ENCODE data around the gene HS3ST5.
"Not testable (repeated sequence)": the region's sequence is repeated elsewhere in the genome, so short reads cannot be mapped to it uniquely, and the experiment has no call there.

Gene HS3ST5

GRCh38 chr6:114090626-114091025 lies 252.2 kb downstream of the HS3ST5 start:
- DNase-seq (ENCODE audit: low spot score): peak; percentile 11

GRCh38 chr6:114087496-114087895 lies 255.3 kb downstream of the HS3ST5 start:
- DNase-seq (ENCODE audit: low spot score): no peak

DNA sequence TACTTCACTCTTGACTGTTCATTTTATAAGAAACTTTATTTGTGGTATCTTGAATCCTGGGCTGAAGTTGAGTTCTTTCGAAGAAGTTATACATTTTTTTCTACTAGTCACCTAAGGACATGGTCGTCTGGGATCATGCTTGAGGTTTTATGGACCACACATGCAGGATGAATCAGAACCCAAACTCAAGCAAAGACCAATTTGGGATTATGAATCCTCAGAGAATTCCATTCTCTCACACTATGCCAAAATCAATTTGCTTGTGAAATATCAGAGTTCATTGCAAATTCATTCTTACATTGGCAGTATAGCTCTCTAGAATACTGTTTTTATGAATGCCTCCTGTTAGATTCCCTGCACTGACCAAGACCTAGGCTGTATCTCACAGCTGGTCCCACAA lies 257.6 kb downstream of the HS3ST5 start:
- DNase-seq (ENCODE audit: low spot score): peak; percentile 52

- DNase-seq (ENCODE audit: low spot score): peak; percentile 6
Measured at GRCh38 chr6:114084327-114084890, 258.4 kb downstream of the HS3ST5 start.

DNA sequence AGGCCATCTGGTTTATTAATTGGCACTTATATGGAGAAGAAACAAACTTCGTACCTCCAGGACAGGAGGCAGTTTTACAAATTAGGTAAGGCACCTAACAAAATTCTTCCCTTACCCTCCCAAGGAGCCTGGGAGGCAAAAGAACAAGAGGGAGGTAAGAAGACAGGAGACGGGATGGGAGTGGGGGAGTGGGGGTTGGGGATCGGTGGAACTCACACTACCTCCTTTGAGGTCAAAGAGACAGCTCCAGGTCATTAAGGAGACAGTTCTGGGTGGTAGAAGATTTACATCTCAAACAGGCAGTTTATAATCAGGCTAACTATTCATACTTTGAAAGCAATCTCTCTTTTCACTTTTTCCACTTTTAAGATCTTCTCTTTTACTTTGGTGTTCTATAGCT lies 259.6 kb downstream of the HS3ST5 start:
- no peak for DNase-seq (ENCODE audit: low spot score)

- no peak for DNase-seq (ENCODE audit: low spot score)
Measured at GRCh38 chr6:114081730-114082129, 261.1 kb downstream of the HS3ST5 start.

DNA sequence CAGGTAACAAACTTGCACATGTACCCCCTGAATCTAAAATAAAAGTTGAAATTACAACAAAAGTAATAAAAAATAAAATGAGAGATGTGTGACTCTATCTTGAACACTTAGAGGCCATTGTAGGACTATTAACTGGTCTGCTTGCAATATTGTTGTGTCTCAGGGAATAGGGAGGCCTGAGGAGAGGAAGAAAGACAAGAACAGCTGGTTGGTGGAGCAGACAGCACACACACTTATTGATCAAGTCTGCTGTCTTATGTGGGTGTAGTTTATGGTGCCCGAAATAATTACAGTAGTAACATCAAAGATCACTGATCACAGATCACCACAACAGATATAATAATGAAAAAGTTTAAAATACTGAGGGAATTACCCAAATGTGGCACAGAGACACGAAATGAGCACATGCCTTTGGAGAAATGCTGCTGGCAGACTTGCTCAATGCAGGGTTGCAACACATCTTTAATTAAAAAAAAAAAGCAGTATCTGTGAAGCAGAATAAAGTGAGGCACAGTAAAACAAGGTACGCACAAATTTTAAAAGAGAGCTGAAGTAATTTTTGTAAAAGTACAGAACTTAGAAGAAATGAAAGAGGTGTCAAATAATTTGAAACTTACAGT lies 261.8 kb downstream of the HS3ST5 start:
- DNase-seq (ENCODE audit: low spot score): peak; percentile 14

DNA sequence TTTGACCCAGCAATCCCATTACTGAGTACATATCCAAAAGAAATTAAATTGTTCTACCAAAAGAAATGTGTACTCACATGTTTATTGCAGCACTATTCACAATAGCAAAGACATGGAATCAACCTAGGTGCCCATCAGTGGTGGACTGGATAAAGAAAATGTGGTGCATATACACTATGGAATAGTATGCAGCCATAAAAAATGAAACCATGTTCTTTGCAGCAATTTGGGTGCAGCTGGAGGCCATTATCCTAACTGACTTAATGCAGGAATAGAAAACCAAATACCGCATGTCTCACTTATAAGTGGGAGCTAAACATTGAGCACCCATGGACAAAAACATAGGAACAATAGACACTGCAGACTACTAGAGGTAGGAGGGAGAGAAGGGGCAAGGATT lies 262.4 kb downstream of the HS3ST5 start:
- DNase-seq (ENCODE audit: low spot score): not testable (repeated sequence)

DNA sequence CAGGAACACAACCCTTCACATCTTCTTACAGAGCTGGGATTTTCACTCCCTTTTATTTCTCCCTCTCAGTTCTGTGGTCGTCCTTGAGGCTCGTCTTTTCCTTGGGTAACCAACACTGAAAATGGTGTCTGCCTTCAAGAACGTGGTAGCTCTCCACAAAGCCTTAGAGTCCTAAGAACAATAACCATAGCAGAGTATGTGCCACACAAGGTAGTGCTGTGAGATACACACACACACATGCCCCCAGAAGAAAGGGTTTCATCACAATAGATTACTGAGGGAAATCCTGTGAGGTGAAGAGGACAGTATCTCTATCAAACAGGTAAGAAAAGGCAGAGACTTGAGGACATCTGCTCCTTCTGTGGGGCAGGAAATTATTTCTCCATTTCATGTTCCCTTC lies 267.0 kb downstream of the HS3ST5 start:
- DNase-seq (ENCODE audit: low spot score): no peak

DNA sequence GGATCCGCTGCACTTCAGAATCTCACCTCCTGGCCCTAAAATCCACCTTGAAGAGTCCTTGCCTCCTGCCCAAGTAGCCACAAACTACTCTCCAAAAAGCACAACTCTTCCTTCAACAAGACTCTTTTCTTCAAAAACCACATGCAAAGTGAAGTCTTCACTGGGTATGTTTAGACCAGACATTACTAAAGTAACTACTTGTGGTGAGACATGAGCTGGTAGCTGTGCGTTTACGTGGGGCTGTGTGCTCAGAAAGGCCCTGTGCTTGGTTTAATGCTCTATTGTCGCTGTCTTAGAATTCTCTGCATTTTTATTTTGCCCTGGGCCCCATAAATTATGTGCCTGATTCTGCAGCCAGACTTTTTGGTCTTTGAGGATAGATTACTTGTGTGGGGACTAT lies 267.5 kb downstream of the HS3ST5 start:
- DNase-seq (ENCODE audit: low spot score): no peak

- no peak for DNase-seq (ENCODE audit: low spot score)
Measured at GRCh38 chr6:114068771-114069170, 274.1 kb downstream of the HS3ST5 start.

GRCh38 chr6:114068116-114068515 lies 274.7 kb downstream of the HS3ST5 start:
- peak; percentile 15 for DNase-seq (ENCODE audit: low spot score)

- no peak for DNase-seq (ENCODE audit: low spot score)
Measured at GRCh38 chr6:114064862-114065261, 278.0 kb downstream of the HS3ST5 start.

DNA sequence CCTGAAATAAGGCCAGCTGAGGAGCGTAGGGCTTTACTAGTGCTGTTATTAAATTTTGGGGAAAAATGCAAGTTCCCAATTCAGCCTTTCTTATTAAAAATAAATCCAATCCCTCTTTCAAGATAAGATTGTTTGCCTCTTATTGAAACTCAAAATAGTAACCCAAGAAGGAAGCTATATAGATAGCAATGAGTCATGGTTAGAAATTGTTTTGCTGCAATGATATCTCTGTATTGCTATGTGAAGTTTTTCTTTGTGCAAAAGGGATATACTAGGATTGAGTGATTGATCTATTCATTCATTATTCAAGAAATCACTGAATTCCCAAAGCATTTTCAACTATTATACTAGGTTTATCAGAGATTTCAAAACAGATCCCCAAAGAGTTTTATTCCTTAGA lies 278.9 kb downstream of the HS3ST5 start:
- no peak for DNase-seq (ENCODE audit: low spot score)

DNA sequence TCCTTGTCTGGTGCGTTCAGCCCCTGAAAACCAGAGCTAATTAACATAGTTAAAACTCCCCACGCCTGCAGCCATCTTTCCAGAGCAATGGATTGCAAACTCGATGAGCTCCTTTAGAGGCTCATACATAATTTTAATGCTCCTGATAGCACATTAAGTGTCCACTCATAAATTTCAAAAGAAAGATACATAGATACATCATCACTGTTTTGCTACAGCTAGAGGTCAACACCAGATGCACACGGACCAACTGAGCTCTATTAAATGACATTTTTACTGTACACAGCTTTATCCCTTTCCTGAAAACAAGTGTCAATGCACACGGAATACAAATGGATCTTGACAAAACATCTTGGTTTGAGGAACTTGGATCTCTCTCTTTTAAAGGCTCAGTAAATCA lies 280.6 kb downstream of the HS3ST5 start:
- DNase-seq (ENCODE audit: low spot score): no peak

DNA sequence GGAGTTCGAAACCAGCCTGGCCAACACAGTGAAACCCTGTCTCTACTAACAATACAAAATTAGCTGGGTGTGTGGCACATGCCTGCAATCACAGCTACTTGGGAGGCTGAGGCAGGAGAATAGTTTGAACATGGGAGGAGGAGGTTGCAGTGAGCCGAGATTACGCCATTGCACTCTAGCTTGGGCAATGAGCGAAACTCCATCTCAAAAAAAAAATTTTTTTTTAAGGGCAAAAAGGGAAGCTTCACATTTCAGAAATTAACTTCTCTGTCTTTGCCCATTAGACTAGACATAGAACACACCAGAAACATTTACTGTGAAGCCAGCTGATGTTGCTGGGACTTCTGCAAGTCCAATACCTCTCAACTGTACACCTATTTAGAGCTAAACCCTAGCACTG lies 281.1 kb downstream of the HS3ST5 start:
- DNase-seq (ENCODE audit: low spot score): no peak

DNA sequence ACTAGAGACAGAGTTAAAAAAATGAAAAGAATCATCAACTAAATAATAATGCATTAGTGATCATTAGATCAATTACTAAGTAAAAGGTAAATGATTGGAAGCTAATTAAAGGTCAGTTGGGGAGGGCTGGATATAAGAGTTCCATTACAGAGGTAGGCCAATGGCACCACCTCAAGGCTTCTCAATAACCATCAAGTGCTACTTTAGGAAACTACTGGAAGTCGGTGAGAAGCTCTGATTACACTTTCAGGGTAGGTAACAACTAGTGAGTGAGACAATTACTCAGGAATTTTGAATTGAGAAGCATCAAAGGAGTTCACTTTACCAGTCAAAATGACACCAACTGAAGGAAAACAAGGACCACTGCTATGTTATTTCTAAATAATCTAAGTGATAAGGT lies 281.7 kb downstream of the HS3ST5 start:
- DNase-seq (ENCODE audit: low spot score): no peak

GRCh38 chr6:114058435-114058834 lies 284.4 kb downstream of the HS3ST5 start:
- no peak for DNase-seq (ENCODE audit: low spot score)

- DNase-seq (ENCODE audit: low spot score): no peak
Measured at GRCh38 chr6:114055763-114056162, 287.1 kb downstream of the HS3ST5 start.

DNA sequence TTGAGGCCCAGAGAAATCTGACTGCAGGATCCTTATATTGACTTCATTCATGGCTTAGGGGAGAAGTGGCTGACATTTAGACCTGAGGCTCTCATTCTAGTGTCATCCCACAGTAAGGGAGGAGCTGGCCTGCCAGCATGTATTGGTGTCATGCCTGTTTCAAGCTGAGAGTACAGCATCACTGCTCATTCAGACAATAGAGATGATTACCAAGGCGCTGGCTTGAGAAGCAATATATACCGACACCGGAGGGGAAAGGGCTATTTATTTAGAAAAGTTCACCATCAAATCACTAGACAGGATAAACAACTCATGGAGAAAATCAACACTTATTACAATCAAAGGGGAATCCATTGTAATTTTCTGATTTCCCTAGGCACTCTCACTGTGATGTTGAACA lies 287.5 kb downstream of the HS3ST5 start:
- DNase-seq (ENCODE audit: low spot score): no peak

- DNase-seq (ENCODE audit: low spot score): no peak
Measured at GRCh38 chr6:114053791-114054190, 289.0 kb downstream of the HS3ST5 start.

- DNase-seq (ENCODE audit: low spot score): no peak
Measured at GRCh38 chr6:114052141-114052540, 290.7 kb downstream of the HS3ST5 start.

DNA sequence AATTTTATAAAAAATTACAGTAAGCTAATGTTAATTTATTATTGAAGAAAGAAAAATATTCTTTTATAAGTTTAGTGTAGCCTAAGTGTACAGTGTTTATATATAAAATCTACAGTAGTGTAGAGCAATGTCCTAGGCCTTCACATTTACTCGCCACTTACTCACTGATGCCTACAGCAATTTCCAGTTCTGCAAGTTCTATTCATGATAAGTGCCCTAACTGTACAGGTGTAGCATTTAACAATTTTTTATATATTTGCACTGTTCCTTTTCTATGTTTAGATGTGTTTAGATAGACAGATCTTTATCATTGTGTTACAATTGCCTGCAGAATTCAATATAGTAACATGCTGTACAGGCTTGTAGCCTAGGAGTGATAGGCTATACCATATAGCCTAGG lies 291.8 kb downstream of the HS3ST5 start:
- no peak for DNase-seq (ENCODE audit: low spot score)

GRCh38 chr6:114049367-114049966 lies 293.4 kb downstream of the HS3ST5 start:
- no peak for DNase-seq (ENCODE audit: low spot score)
